B cell (primary cell): Measurements from ENCODE around the gene GOLGA8M.
"Not testable (repeated sequence)": the region's sequence is repeated elsewhere in the genome, so short reads cannot be mapped to it uniquely, and the experiment has no call there.

Experiments used
- CTCF ChIP-seq: fragments of 200-600 bp; IDR thresholded peaks from one replicate; pipeline ENCODE4 v1.8.0; 2022; ENCODE audit warnings: antibody characterized with exemption, mild to moderate bottlenecking
- EZH2 ChIP-seq: IDR thresholded peaks from 2 replicates; pipeline ENCODE4 v1.6.1; 2012; ENCODE audit warnings: borderline replicate concordance, low read depth, mild to moderate bottlenecking, moderate library complexity, low read length; ENCODE audit not compliant: insufficient read depth, poor library complexity, severe bottlenecking

- not testable (repeated sequence) for TF ChIP-seq CTCF, EZH2
These were observed 26.5 kb upstream of the GOLGA8M start for GRCh38 chr15:28738590-28739292.
